Esophagus muscularis mucosa (tissue), 3 donors: ENCODE results near the gene SLC30A7.

Experiments used
- CTCF ChIP-seq, 3 experiments: fragments of 200-600 bp in 2 of 3; fragments of 450-650 bp in 1 of 3; sonication (generic) in 2 of 3; IDR thresholded peaks; one replicate each; pipeline ENCODE4 v1.5.1; 2017 to 2019; ENCODE audit warnings: antibody characterized with exemption in 3 of 3, mild to moderate bottlenecking in 2 of 3, moderate library complexity in 1 of 3
- POLR2A ChIP-seq: fragments of 450-650 bp; IDR thresholded peaks from one replicate; pipeline ENCODE4 v1.6.1; 2017; ENCODE audit warnings: antibody characterized with exemption, moderate library complexity, mild to moderate bottlenecking, low read depth

GRCh38 chr1:100921110-100921706 lies 25.3 kb downstream of the SLC30A7 start:
- peak; percentile 72 to 76 (median 75) for TF ChIP-seq CTCF (IDR thresholded peaks at IDR 0.05)
- no peak for TF ChIP-seq POLR2A
